ENCODE data around the gene BSPRY.

Gene BSPRY

DNA sequence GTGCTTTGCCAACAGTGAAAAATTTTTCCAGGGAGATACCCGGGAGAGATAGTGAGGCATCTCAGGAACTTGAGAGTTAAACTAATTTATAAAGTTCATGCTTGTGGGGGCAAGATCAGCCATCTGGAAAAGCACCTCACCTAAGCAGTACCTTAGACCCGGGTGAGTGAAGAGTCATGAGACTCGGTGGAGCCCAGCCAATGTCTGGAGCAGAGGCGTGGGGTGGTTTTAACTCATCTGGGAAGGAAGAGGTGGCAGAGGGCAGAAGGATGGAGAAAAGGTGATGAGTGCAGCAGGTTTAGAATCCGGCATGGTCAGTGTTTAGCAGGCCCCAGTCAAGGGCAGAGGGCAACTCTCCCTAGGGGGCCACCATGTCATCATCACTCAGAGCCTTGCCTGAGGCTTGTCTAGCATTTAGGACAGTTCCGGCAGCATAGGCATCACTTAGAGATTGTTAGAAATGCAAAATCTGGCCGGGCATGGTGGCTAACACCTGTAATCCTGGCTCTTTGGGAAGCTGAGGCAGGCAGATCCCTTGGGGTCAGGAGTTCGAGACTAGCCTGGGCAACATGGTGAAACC is 41.9 kb upstream of the BSPRY start:
- Histone ChIP-seq H3K27ac (no peak overlapping the region), H3K36me3 (replicated peaks) (no peaks in the 10 kb centered on the region), H3K4me3 (ENCODE audit: low read depth, low read length) (no peak overlapping the region), H3K27me3 (replicated peaks) (no peaks in the 10 kb centered on the region)
- no peak for DNase-seq
- in situ Hi-C loops (cut with HindIII; ENCODE audit: low pct_ligation_motif_present, low sequenced_read_pairs): no loop called here
- TF ChIP-seq, protein P1, sequence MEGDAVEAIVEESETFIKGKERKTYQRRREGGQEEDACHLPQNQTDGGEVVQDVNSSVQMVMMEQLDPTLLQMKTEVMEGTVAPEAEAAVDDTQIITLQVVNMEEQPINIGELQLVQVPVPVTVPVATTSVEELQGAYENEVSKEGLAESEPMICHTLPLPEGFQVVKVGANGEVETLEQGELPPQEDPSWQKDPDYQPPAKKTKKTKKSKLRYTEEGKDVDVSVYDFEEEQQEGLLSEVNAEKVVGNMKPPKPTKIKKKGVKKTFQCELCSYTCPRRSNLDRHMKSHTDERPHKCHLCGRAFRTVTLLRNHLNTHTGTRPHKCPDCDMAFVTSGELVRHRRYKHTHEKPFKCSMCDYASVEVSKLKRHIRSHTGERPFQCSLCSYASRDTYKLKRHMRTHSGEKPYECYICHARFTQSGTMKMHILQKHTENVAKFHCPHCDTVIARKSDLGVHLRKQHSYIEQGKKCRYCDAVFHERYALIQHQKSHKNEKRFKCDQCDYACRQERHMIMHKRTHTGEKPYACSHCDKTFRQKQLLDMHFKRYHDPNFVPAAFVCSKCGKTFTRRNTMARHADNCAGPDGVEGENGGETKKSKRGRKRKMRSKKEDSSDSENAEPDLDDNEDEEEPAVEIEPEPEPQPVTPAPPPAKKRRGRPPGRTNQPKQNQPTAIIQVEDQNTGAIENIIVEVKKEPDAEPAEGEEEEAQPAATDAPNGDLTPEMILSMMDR (IDR thresholded peaks at IDR 0.05; ENCODE audit: low read depth, low read length, missing control alignments): no peak

DNA sequence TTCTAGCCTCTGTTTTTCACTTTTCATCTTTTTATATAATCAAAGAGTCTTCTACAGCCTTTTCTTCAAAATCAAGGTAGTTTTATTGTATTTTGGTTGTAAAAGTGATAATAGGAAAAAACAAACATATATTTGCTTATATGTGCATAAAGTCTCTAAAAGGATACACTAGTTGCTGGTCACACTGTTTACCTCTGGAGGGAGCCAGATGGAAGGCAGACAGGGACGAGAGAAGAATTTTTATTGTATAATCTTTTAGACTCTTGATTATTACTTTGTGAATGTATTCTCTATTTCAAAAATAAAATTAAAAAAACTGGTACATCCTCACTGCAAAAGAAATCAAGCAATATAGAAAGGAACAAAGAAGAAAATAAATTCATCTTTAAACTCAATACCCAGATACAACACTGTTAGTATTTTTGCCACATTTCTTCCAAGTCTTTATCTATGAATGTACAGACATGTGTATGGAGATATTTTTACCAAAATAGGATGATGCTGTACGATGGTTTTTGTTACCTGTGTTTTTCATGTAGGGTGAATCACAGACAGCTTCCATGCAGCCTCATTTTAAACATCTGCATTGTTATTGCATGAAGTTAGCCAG is 40.0 kb upstream of the BSPRY start:
- TF ChIP-seq, protein P1 (IDR thresholded peaks at IDR 0.05; ENCODE audit: low read depth, low read length, missing control alignments): peak; percentile 80
- no peak overlapping the region for H3K27ac ChIP-seq
- DNase-seq: peak; percentile 36
- no peak overlapping the region for H3K4me3 ChIP-seq (ENCODE audit: low read depth, low read length)
- in situ Hi-C loops (cut with HindIII; ENCODE audit: low pct_ligation_motif_present, low sequenced_read_pairs): no loop called here
- H3K36me3 ChIP-seq (replicated peaks): no peaks in the 10 kb centered on the region
- no peaks in the 10 kb centered on the region for H3K27me3 ChIP-seq (replicated peaks)

DNA sequence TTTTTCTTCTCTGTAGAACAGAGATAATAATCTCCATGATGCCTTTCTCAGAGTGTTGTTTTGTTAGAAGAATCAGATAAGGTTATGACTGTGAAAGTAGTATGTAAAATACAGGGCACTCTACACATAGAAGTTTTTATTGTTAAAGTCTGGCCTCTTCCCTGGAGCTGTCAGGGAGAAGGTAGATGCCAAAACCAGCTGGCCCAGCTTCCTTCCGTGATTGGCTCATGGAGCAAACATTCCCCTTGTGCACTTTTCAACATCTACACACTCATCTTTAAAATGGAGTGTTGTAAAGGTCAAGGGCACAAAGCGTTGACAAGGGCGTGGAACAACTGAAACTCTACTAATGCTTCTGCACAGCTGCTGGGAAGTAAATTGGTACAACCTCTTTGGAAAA is 38.8 kb upstream of the BSPRY start:
- Histone ChIP-seq H3K4me3 (ENCODE audit: low read depth, low read length) (no peak overlapping the region), H3K27ac (no peak overlapping the region), H3K36me3 (replicated peaks) (no peaks in the 10 kb centered on the region), H3K27me3 (replicated peaks) (no peaks in the 10 kb centered on the region)
- in situ Hi-C loops (cut with HindIII; ENCODE audit: low pct_ligation_motif_present, low sequenced_read_pairs): no loop called here
- DNase-seq: no peak
- TF ChIP-seq, protein P1 (IDR thresholded peaks at IDR 0.05; ENCODE audit: low read depth, low read length, missing control alignments): no peak

GRCh38 chr9:113311961-113312360 is 37.4 kb upstream of the BSPRY start:
- no peak overlapping the region for H3K4me3 ChIP-seq (ENCODE audit: low read depth, low read length)
- no peak overlapping the region for H3K27ac ChIP-seq
- in situ Hi-C loops (cut with HindIII; ENCODE audit: low pct_ligation_motif_present, low sequenced_read_pairs): no loop called here
- DNase-seq: no peak
- H3K27me3 ChIP-seq (replicated peaks): no peaks in the 10 kb centered on the region
- TF ChIP-seq, protein P1 (IDR thresholded peaks at IDR 0.05; ENCODE audit: low read depth, low read length, missing control alignments): no peak
- H3K36me3 ChIP-seq (replicated peaks): no peaks in the 10 kb centered on the region

- DNase-seq: no peak
- peaks cover under 1% of the 10 kb centered on the region for H3K27me3 ChIP-seq (replicated peaks)
- H3K4me3 ChIP-seq (ENCODE audit: low read depth, low read length): no peak overlapping the region
- TF ChIP-seq, protein P1 (IDR thresholded peaks at IDR 0.05; ENCODE audit: low read depth, low read length, missing control alignments): no peak
- H3K27ac ChIP-seq: no peak overlapping the region
- in situ Hi-C loops (cut with HindIII; ENCODE audit: low pct_ligation_motif_present, low sequenced_read_pairs): no loop called here
- no peaks in the 10 kb centered on the region for H3K36me3 ChIP-seq (replicated peaks)
Observed at GRCh38 chr9:113313261-113313660, 36.1 kb upstream of the BSPRY start.

DNA sequence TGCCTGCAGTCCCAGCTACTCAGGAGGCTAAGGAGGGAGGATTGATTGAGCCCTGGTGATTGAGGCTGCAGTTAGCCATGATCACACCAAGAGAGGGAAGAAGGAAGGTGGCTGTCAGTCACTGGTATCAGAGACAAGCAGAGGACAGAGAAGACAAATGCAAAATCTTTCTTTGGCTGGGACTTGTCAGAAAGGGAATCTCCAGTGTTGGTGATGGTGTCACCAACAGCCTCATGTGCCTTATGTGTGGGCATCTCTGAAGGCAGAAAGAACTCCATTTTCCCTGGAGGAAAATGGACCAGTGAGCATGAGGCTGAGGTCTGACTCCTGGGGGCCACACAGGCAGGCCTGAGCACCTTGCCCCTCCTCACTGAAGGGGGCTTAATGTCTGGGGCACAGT is 34.1 kb upstream of the BSPRY start:
- TF ChIP-seq, protein P1 (IDR thresholded peaks at IDR 0.05; ENCODE audit: low read depth, low read length, missing control alignments): no peak
- H3K36me3 ChIP-seq (replicated peaks): no peaks in the 10 kb centered on the region
- DNase-seq: no peak
- no peak overlapping the region for H3K27ac ChIP-seq
- peaks cover 2% of the 10 kb centered on the region for H3K27me3 ChIP-seq (replicated peaks)
- in situ Hi-C loops (cut with HindIII; ENCODE audit: low pct_ligation_motif_present, low sequenced_read_pairs): no loop called here
- no peak overlapping the region for H3K4me3 ChIP-seq (ENCODE audit: low read depth, low read length)

Data from brain microvascular endothelial cell (primary cell).